ACC112 (cell line): Measurements from ENCODE around the gene KLHDC9.

Source experiments
- H2AFZ ChIP-seq: fragments of 200-600 bp; sonication (generic); one replicate; pipeline ENCODE4 v1.6.0; 2017; ENCODE audit warnings: antibody characterized with exemption, low read length; ENCODE audit not compliant: unreplicated experiment
- H3K27ac ChIP-seq: fragments of 200-600 bp; sonication (generic); 2 replicates; pipeline ENCODE4 v1.5.1; 2014; ENCODE audit warnings: low read depth, mild to moderate bottlenecking, antibody characterized with exemption, low read length, moderate library complexity
- H3K27me3 ChIP-seq: fragments of 200-600 bp; sonication (generic); 2 replicates; pipeline ENCODE4 v1.6.1; 2014; ENCODE audit warnings: mild to moderate bottlenecking, antibody characterized with exemption, low read length, moderate library complexity, mixed read lengths; ENCODE audit not compliant: insufficient read depth
- H3K36me3 ChIP-seq: fragments of 200-600 bp; sonication (generic); 2 replicates; pipeline ENCODE4 v1.6.1; 2016; ENCODE audit warnings: mild to moderate bottlenecking, antibody characterized with exemption, low read length, moderate library complexity, mixed read lengths; ENCODE audit not compliant: insufficient read depth
- H3K4me1 ChIP-seq: fragments of 200-600 bp; sonication (generic); one replicate; pipeline ENCODE4 v1.6.1; 2016; ENCODE audit warnings: low read length, mixed read lengths; ENCODE audit not compliant: insufficient read depth, unreplicated experiment, control insufficient read depth
- H3K4me3 ChIP-seq: fragments of 200-600 bp; sonication (generic); 2 replicates; pipeline ENCODE4 v1.5.1; 2014; ENCODE audit warnings: mild to moderate bottlenecking, low read depth, low read length
- H3K79me2 ChIP-seq: fragments of 200-600 bp; sonication (generic); one replicate; pipeline ENCODE4 v1.6.0; 2016; ENCODE audit warnings: low read length; ENCODE audit not compliant: control insufficient read depth, unreplicated experiment, insufficient read depth

The KLHDC9 gene

DNA sequence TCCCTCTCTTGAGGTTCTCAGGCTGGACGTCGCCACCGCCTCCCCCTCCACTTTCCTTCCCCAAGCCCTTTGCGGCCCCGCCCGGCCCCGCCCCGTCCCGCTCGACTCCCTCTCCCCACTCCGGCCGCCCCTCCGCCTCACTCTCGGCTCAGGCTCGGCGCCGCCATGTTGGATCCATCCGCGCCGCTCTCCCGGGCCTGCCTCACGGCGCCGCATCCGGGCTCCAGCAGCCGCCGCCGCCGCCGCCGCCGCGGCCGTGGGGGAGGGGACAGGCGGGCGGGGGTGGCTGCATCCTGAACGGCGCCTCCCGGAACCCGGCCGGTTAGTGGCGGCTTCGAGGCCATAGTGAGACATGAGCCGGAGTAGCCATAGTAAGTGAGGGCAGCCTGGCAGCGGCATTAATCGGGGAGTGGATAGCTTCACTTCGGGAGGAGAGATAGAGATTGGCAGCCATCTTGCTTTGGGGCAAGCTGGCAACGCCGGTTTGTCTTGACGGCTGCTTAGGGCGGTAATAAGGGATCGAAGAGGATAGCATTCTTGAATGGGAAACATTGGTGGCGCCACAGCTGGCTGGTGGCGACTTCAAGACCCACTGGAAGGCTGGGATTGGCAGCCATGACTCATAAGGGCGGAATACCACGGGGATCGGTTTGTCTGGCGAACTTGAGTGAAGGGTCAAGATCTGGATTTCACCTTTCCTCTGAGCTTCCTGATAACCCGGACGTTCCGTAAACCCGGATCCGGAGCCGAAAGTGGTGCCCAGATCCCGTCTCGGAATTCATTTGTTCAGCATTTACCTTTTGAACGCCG lies 34.5 kb downstream of the KLHDC9 start, which contains the start of gene DEDD:
TSS of gene DEDD (minus strand) at position 258 of the 810 bp plus-strand sequence. CDS start 8,205 bp downstream, outside the sequence.
- peaks cover 14% of the 10 kb centered on the region for H3K36me3 ChIP-seq
- H3K4me1 ChIP-seq = peaks cover 14% of the 10 kb centered on the region
- peak within 1 kb of the TSS; percentile 89 for H3K27ac ChIP-seq
- peak within 1 kb of the TSS; percentile 92 for H3K4me3 ChIP-seq
- peaks cover 61% of the 10 kb centered on the region for H3K79me2 ChIP-seq
- H2AFZ ChIP-seq = peak within 1 kb of the TSS; percentile 73
- H3K27me3 ChIP-seq = no peaks in the 10 kb centered on the region

DNA sequence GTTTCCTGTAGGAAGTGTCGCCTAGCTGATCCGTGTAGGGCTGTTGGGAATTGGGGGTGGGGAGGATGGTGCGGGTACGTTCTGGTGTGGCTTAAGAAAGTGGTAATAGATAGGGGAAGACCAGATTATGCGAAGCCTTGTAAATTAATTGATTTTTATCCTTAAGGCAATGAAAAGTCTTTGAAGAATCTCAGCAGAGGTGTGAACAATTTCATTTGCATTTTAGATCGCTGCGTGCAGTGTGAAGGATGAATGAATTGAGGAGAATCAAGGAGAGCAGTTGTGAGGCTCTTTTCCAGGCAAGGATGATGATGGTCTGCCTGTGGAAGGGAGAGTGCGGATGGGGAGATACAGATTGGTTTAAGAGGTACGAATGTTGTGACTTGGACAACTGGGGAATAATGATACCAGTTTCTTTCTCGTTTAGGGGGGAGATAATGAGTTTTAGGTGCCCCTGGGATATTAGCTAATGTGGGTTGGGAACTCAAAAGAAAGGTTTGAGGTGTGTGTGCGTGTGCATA lies 35.1 kb downstream of the KLHDC9 start:
- peak overlapping the region; percentile 89 for H3K27ac ChIP-seq
- H3K4me1 ChIP-seq = peaks cover 14% of the 10 kb centered on the region
- peaks cover 9% of the 10 kb centered on the region for H3K36me3 ChIP-seq
- no peaks in the 10 kb centered on the region for H3K27me3 ChIP-seq
- H3K4me3 ChIP-seq = peak overlapping the region; percentile 92
- peaks cover 55% of the 10 kb centered on the region for H3K79me2 ChIP-seq
- H2AFZ ChIP-seq = peak overlapping the region; percentile 72

DNA sequence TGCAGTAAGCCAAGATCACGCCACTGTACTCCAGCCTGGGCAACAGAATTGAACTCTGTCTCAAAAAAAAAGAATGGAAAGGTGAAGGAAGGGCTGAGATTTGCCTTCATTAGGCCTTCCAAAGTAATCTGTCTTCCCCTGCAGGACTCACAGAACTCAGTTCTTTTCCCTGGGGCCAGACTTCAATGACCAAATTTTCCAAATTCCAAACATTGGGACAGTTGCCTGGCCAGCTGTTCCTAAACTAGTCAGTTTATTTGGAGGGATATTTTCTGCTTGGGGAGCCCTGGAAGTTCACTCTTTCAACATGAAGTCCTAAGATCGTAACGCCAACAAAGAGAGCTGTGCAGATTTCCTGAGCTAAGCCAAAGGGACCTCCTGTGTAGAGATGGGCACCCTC lies 39.7 kb downstream of the KLHDC9 start:
- Histone ChIP-seq H3K4me3 (no peak overlapping the region), H3K27me3 (no peaks in the 10 kb centered on the region), H2AFZ (no peak overlapping the region), H3K27ac (no peak overlapping the region), H3K4me1 (no peaks in the 10 kb centered on the region), H3K79me2 (peaks cover 19% of the 10 kb centered on the region), H3K36me3 (no peaks in the 10 kb centered on the region)

DNA sequence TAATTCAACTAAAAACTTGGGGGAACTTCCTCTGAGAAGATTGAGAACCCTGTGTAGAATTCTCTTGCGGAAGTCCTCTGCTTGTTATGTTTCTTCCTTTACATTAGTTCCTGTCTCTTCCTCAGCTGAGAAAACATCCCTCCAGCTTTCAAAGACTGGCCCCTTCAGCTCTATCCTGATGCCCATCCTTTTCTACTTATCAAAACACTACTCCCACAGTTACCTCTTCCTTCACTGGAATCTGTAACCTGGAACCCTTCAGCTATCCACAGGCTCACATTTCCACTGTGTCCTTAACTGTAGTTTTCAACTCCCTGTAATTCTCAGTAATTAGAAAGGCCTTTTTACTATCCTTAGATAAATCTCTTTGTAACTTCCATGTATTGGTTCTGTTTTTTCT lies 40.3 kb downstream of the KLHDC9 start:
- Histone ChIP-seq H3K27ac (no peak overlapping the region), H3K79me2 (peaks cover 16% of the 10 kb centered on the region), H3K27me3 (no peaks in the 10 kb centered on the region)

DNA sequence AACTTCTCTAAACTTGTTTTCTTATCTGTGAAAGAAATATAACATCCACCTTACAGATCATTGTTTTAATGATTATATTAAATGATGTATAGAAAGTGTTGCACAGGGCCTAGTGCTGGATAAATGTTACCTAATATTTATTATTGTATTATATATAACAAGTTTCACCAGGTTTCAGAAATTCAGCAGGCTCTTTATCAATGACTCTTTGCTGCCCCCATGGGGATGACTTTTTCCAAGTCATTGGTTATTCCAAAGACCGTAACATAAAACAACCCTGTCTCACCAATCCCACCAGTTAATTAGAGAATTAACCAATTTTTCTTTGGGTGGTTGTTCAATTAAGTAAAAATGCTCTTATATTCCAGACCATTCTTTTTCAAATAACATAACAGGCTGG lies 41.6 kb downstream of the KLHDC9 start:
- Histone ChIP-seq H3K4me3 (no peak overlapping the region), H2AFZ (no peak overlapping the region), H3K27me3 (no peaks in the 10 kb centered on the region), H3K36me3 (no peaks in the 10 kb centered on the region), H3K79me2 (peaks cover 5% of the 10 kb centered on the region), H3K27ac (no peak overlapping the region), H3K4me1 (no peaks in the 10 kb centered on the region)

More for the DNA sequence above, 40.3 kb downstream of the KLHDC9 start:
- H3K36me3 ChIP-seq = no peaks in the 10 kb centered on the region
- H3K4me3 ChIP-seq = no peak overlapping the region
- H2AFZ ChIP-seq = no peak overlapping the region
- H3K4me1 ChIP-seq = no peaks in the 10 kb centered on the region

DNA sequence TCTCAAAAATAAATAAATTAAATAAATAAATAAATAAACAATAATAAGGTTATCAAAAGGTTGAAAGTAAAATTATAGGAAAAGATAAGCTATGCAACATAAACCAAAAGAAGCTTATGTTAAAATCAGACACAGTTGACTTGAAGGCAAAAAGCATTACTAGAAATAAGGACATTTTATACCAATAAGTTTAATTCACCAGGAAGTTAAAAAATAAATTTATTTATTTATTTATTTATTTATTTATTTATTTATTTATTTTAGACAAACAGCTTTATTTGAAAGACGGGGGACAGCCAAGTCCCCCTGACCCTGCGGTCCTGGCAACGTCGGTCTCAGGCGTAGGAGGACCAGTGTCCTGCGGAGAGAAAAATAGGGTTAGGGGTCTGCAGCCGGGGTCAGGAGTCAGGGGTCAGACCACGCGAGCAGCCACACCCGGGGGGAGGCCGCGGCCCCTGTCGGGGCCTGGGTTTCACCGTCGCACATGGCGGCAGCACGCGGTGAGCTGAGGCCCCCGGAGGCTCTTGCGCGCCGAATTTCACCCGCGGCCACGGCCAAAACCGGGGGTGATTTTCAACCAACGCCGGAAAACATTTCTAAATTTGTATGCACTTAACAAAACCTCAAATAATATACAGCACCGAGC lies 42.7 kb downstream of the KLHDC9 start:
- no peaks in the 10 kb centered on the region for H3K27me3 ChIP-seq
- no peak overlapping the region for H3K27ac ChIP-seq
- no peaks in the 10 kb centered on the region for H3K36me3 ChIP-seq
- no peaks in the 10 kb centered on the region for H3K4me1 ChIP-seq
- no peak overlapping the region for H2AFZ ChIP-seq
- H3K4me3 ChIP-seq = no peak overlapping the region
- H3K79me2 ChIP-seq = no peaks in the 10 kb centered on the region

DNA sequence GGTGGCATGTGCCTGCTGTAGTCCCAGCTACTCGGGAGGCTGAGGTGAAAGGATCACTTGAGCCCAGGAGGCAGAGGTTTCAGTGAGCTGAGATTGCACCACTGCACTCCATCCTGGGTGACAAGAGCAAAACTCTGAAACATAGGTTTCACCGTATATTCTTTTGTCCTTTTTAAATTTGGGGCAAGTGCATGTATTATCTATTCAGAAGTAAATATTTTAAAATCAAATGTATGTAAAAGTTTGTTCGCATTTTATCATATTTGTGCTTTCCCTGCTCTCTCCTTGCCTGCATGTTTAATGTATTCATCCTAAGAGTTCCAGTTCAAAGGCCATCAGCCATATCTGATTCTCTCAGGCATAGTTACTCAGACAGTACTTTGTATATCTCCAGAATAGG lies 47.7 kb downstream of the KLHDC9 start:
- Histone ChIP-seq H3K27me3 (no peaks in the 10 kb centered on the region), H3K27ac (no peak overlapping the region), H3K79me2 (no peaks in the 10 kb centered on the region), H3K4me1 (no peaks in the 10 kb centered on the region), H3K36me3 (no peaks in the 10 kb centered on the region), H3K4me3 (no peak overlapping the region), H2AFZ (no peak overlapping the region)
